GM23338 (cell line): ENCODE data around the gene OGT.

ENCODE experiments used
- CREB1 ChIP-seq: fragments of 250-450 bp; sonication (Bioruptor Pico); IDR thresholded peaks from 2 replicates; pipeline ENCODE4 v1.5.0; 2020; ENCODE audit warnings: low read depth, mild to moderate bottlenecking, moderate library complexity
- CTCF ChIP-seq, 2 experiments: fragments of 200-600 bp in 1 of 2; sonication (generic) in 1 of 2; conservative IDR thresholded peaks; 2 replicates each; pipeline versions ENCODE4 v1.5.1 to v1.6.1; 2016 to 2017; ENCODE audit warnings: antibody characterized with exemption in 2 of 2, low read depth in 2 of 2, mild to moderate bottlenecking in 2 of 2, moderate library complexity in 1 of 2
- EZH2 ChIP-seq: fragments of 200-600 bp; sonication (generic); IDR thresholded peaks from one replicate; pipeline ENCODE4 v1.8.0; 2017; ENCODE audit warnings: antibody characterized with exemption, mild to moderate bottlenecking, low read depth; ENCODE audit not compliant: unreplicated experiment
- EZH2phosphoT487 ChIP-seq: fragments of 200-600 bp; sonication (generic); IDR thresholded peaks from one replicate; pipeline ENCODE4 v1.8.1; 2018; ENCODE audit warnings: antibody characterized with exemption; ENCODE audit not compliant: unreplicated experiment
- POLR2AphosphoS5 ChIP-seq: IDR thresholded peaks from 2 replicates; pipeline ENCODE4 v1.6.1; 2016; ENCODE audit warnings: antibody characterized with exemption, low read depth
- REST ChIP-seq: IDR thresholded peaks from one replicate; pipeline ENCODE4 v1.6.1; 2018; ENCODE audit warnings: antibody characterized with exemption; ENCODE audit not compliant: unreplicated experiment
- STAT1 ChIP-seq: IDR thresholded peaks from one replicate; pipeline ENCODE4 v1.6.1; 2016; ENCODE audit warnings: antibody characterized with exemption; ENCODE audit not compliant: unreplicated experiment
- ZNF331 ChIP-seq: fragments of 250-450 bp; sonication (Bioruptor Pico); IDR thresholded peaks from 2 replicates; pipeline ENCODE4 v1.5.0; 2020; ENCODE audit warnings: low read depth, mild to moderate bottlenecking, moderate library complexity

GRCh38 chrX:71489540-71489939 is 43.4 kb upstream of the OGT start:
- no peak for TF ChIP-seq CTCF (conservative IDR thresholded peaks at IDR 0.05; ENCODE audit: low read depth in 2 of 2)
- no peak for TF ChIP-seq CREB1 (CRISPR knock-in tag)
- TF ChIP-seq POLR2AphosphoS5 = no peak
- no peak for TF ChIP-seq ZNF331 (CRISPR knock-in tag)
- no peak for TF ChIP-seq STAT1
- no peak for TF ChIP-seq EZH2
- TF ChIP-seq REST = no peak
- TF ChIP-seq EZH2phosphoT487 = no peak
